BJ (cell line): ENCODE results near the gene RASGRF2. TPM values are rescaled to one million over a fixed set of nuclear protein-coding genes. Genes with fewer than 3 reads are reported as not detected.

Experiments
- CTCF ChIA-PET: fragments of 350-600 bp; formaldehyde crosslinking; extraction: SDS; loops from one replicate; lab custom pipeline; 2021; ENCODE audit warnings: antibody characterized with exemption, inconsistent platforms; lab: Yijun Ruan, JAX
- POLR2A ChIA-PET: fragments of 300-600 bp; sonication (Branson Sonifier 250); formaldehyde crosslinking; extraction: SDS; loops from one replicate; lab custom pipeline; 2021; ENCODE audit warnings: antibody characterized with exemption; lab: Charles Lee
- DNase-seq: peaks from one replicate; pipeline ENCODE4 v3.0.0-alpha.2; 2011; ENCODE audit warnings: low read depth
- H3K27me3 ChIP-seq: 2 replicates; pipeline ENCODE4 v1.6.0; 2011; ENCODE audit warnings: low read length; ENCODE audit not compliant: control insufficient read depth, insufficient read depth
- H3K36me3 ChIP-seq: 2 replicates; pipeline ENCODE4 v1.5.1; 2011; ENCODE audit warnings: low read length; ENCODE audit not compliant: control insufficient read depth, insufficient read depth
- H3K4me3 ChIP-seq: 2 replicates; pipeline ENCODE4 v1.5.1; 2011; ENCODE audit warnings: low read depth, mild to moderate bottlenecking, control low read depth, low read length
- CTCF ChIP-seq: IDR thresholded peaks from 2 replicates; pipeline ENCODE4 v1.5.1; 2011; ENCODE audit warnings: low read depth, mild to moderate bottlenecking, control low read depth, inconsistent platforms, low read length, moderate library complexity; ENCODE audit not compliant: insufficient read depth
- polyA plus RNA-seq: library from polyadenylated mRNA; depleted of rRNA; stranded (reverse); fragments of >200 nt; gene quantifications from 2 replicates; pipeline ENCODE4 v1.2.3, GENCODE V29; 2011

Gene RASGRF2
- polyA plus RNA-seq, 1 experiment: 0.85 TPM

DNA sequence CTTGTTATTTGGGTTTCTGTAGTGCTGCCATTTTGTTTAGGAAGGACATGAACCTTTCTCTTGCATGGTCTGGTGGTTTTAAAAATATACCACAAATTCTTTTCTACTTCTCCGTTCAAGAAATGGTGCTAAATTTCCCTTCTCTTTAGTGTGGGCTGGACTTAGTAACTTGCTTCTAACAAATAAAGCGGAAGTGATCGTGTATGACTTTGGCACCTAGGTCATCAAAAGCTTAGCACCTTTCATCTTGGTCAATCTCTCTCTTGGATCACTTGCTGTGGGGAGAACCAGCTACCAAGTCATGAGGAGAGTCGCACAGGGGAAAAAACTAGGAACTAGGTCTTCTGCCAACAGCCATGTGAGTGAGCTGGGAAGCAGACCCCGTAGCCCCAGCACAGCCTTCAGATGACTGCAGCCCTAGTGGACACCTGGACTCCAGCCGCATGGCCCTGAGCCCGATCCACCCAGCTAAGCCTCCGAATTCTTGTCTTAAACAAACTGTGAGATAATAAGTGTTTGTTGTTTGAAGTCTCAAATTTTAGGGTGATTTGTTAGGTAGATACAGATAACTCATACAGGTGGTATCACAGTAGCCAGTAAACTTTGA is 185.3 kb downstream of the RASGRF2 start:
- DNase-seq: no peak
- Histone ChIP-seq H3K27me3 (no peaks in the 10 kb centered on the region), H3K4me3 (no peak overlapping the region), H3K36me3 (no peaks in the 10 kb centered on the region)
- TF ChIP-seq CTCF: no peak
- ChIA-PET POLR2A (no interaction called here), CTCF (no interaction called here)

GRCh38 chr5:81146031-81146430 is 185.9 kb downstream of the RASGRF2 start:
- Histone ChIP-seq H3K27me3 (no peaks in the 10 kb centered on the region), H3K4me3 (no peak overlapping the region), H3K36me3 (no peaks in the 10 kb centered on the region)
- DNase-seq: no peak
- ChIA-PET POLR2A (no interaction called here), CTCF (no interaction called here)
- TF ChIP-seq CTCF: no peak

DNA sequence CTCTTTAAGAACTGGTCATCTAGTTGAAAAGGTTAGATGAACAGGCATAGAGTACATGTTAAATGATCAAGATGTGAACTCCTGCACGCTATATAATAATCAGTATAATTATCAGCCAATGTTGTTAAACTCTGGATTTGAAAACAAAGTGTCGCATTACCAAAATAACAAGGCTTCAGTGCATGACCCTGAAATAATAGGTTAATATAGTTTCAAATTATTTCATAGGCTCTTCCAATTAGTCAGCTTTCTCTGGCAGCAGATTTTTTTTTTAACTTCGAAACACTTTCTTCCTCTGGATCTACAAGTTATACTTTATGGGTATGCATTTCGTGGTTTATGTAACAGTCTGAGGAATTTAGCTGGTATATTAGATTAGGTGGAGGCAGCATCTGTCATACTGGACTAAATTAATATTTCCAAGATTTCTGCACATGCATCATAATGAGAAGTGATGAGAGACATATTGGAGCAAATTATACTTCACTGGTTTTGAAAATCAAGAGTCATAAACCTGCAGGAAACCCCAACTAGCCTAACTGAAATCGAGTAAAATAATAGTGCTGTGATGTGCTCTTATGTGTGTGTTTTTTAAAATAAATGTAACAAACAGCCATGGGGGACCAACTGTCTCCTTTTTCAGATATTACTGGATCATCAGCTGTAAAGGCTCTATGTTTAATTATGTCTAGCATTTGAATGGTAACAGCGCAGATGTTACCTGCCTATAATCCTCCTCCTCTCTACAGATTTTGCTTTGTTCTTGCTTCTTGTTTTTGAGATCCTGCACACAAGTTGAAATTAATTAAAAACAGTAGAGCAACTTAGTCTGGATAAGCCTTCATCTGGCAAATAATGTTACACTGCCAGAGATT is 187.1 kb downstream of the RASGRF2 start:
- Histone ChIP-seq H3K27me3 (no peaks in the 10 kb centered on the region), H3K36me3 (no peaks in the 10 kb centered on the region), H3K4me3 (no peak overlapping the region)
- DNase-seq: no peak
- ChIA-PET POLR2A (no interaction called here), CTCF (no interaction called here)
- no peak for TF ChIP-seq CTCF

DNA sequence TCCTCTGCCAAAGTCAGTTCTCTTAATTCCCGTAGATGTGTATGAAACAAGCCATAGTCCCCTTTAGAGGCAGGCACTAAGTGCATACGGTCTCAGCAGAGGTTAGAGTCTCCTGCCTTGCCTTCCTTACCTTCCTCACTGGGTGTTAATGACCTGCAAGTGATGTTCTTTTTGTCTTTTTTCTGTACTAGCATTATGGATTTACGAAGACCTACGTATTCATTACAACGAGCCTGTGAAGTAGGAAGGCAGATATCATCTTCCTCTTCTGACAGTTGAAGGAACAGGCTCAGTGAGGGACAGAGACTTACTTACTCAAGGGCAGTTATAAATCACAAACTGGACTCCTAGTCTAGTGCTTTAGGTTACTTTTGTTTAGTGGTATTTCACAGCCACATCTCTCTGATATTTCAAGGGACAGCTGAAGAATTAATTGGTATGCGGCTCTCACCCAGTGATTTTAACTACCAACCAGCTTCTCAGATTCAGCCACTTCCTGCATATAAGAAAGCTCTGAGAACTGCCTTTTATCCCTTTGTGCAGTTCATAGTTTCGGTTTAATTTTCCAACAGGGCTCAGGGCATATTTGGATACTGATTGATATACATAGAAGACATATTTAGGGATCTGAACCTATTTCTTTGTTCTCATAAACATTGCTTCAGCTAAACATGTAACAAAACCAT is 187.9 kb downstream of the RASGRF2 start:
- H3K36me3 ChIP-seq: no peaks in the 10 kb centered on the region
- TF ChIP-seq CTCF: no peak
- CTCF ChIA-PET: interaction anchor here (0.9 kb wide), 1 partner anchor 10 kb away, joined by 3 read pairs; no protein-coding TSS in a partner anchor
- no peak overlapping the region for H3K4me3 ChIP-seq
- H3K27me3 ChIP-seq: no peaks in the 10 kb centered on the region
- POLR2A ChIA-PET: no interaction called here
- DNase-seq: no peak

DNA sequence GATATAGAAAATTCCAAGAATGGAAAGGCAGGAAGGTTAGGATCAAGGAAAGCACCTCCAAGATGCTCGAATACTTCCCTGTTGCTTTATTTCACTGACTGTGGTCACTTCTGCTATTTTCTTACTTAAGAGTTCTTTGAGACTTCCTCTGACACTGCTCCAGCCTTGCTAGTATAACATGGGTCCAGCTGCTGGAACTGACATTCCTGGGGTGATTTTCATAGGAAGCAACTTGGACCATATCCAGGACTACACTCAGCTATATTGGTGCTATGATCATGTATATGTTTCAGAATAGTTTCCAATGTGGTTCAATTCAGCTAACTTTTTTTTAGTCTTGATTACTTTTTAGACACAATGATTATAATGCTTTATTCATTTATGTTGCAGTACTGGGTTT is 191.4 kb downstream of the RASGRF2 start:
- Histone ChIP-seq H3K4me3 (no peak overlapping the region), H3K27me3 (no peaks in the 10 kb centered on the region), H3K36me3 (no peaks in the 10 kb centered on the region)
- ChIA-PET POLR2A (no interaction called here), CTCF (no interaction called here)
- no peak for TF ChIP-seq CTCF
- no peak for DNase-seq
